Hematopoietic multipotent progenitor cell treated with erythropoietin and hydrocortisone succinate and interleukin-3 and kit ligand, for 4 days (in vitro differentiated cells): ENCODE measurements around the gene NKD2.

Experiments used
- DNase-seq: peaks from one replicate; pipeline ENCODE4 v3.0.0-alpha.2; 2015

NKD2 gene

DNA sequence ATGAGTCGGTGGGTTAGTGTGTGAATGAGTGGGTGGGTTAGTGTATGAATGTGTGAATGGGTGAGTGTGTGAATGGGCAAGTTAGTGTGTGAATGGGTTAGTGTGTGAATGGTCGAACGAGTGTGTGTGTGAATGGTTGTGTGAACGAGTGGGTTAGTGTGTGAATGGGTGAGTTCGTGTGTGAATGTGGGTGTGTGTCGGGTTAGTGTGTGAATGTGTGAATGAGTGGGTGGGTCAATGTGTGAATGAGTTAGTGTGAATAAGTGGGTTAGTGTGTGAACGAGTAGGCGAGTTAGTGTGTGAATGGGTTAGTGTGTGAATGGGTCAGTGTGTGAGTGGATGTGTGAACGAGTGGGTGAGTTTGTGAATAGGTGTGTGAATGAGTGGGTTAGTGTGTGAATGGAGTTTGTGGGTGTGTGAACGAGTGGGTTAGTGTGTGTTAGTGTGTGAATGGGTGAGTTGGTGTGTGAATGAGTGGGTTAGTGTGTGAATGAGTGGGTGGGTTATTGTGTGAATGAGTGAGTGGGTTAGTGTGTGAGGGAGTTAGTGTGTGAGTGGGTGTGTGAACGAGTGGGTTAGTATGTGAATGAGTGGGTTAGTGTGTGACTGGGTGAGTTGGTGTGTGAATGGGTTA is 38.8 kb downstream of the NKD2 start:
- DNase-seq, result no peak

GRCh38 chr5:1048162-1048721 is 39.6 kb downstream of the NKD2 start:
- DNase-seq, result no peak

DNA sequence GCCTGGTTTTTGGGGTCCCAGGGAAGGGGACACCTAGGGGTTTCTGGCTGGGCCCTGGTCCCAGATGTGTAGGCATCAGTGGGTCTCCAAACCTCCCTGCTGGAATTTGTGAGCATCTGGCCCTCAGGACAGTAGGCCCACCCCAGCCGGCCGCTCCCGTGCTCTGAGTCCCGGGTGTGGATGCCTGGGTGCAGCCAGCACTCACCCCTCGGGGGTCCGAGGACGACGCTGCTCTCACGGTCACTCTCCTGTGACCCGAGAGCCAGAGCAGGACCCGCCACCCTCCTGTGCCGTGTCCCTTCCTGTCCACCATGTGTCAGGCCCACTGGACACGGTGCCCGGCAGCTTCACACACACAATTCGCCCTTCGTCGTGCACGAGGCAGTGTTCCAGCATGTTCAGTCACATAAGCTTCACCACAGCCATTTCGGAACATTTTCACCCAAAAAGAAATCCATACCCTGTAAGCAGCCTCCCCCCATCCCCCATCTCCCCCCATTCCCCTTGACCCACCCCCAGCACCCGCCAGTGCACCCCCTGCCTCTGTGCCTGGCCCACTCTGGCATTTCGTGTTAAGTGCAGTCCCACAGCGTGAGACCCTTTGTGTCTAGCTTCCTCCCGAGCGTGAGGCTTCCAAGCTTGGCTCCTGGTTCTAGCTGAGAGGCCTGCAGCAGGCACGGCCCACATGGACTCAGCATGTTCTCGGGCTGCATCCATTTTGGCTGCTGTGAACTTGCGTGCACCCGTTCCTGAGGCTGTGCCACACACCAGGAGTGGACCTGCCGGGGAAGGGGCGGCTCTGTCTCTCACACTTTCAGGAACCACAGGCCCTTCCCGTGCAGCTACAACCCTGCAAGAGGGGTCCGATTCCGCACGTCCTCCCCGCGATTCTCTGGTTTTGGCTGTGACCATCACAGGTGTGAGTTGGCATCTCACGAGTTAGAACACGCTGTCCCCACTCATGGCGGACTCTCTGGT is 40.5 kb downstream of the NKD2 start:
- DNase-seq, result no peak

DNA sequence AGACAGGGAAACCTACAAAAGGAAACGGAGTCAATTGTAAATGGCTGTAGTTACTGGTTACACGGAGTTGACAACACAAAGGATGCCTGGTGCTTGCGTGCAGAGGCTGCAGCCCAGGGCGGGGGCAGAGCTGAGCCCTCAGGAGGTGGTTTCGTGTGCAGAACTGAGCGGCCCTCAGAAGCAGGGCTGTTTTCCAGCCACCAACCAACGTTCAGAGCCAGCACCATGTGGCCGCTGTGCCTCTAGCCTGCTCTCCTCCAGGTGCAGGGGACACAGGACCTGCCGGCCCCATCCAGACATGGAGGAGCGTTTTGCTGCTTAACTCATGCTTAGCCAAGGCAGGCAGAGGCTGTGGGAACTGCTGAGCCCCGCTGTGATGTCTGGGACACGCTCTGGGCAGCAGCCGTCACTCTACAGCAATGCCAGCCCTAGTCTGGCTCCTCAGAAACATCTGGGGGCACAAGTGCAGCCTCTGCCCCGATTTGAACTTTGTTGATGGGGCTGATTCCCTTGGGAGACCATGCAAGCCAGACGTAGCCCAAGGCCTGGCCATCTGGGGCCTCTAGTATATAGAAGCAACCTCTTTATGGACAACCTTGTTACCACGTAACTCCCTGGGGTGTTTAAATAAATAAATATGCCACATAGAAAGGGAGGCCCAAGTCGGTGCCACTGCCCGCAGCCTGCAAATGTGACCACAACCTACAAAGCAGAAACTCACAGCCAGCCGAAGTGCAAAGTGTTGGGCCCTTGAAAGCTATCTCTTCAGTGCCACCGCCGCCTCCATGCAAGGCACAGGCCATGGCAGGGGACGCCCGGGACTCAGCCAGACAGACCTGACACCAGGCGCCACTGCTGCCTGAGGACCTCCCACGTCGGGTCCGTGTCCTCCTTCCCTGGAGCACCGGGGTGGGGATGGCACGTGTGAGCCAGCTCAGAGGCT is 42.1 kb downstream of the NKD2 start:
- no peak for DNase-seq

GRCh38 chr5:1051366-1051720 is 42.7 kb downstream of the NKD2 start:
- no peak for DNase-seq

DNA sequence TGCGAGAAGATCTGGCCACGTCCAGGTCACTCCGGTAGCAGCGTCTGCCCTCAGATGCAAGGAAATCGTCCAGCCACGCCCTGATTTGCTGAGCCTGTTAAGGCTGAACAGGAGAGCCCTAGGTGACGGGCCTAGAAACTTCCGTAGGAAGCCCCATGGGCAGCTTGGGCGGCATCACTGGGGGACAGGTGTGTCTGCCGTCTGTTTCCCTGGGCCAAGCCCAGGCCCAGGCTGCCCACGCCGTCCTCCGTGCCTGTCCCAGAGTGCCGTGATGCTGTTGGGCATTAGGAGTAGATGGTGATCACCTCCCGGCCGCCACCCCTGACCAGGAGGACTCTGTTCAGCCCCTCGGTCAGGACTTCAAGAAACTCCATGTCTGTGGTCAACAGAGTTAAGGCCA is 43.5 kb downstream of the NKD2 start:
- no peak for DNase-seq

- DNase-seq, result peak; percentile 38
These were observed 44.2 kb downstream of the NKD2 start for GRCh38 chr5:1052641-1053390.

DNA sequence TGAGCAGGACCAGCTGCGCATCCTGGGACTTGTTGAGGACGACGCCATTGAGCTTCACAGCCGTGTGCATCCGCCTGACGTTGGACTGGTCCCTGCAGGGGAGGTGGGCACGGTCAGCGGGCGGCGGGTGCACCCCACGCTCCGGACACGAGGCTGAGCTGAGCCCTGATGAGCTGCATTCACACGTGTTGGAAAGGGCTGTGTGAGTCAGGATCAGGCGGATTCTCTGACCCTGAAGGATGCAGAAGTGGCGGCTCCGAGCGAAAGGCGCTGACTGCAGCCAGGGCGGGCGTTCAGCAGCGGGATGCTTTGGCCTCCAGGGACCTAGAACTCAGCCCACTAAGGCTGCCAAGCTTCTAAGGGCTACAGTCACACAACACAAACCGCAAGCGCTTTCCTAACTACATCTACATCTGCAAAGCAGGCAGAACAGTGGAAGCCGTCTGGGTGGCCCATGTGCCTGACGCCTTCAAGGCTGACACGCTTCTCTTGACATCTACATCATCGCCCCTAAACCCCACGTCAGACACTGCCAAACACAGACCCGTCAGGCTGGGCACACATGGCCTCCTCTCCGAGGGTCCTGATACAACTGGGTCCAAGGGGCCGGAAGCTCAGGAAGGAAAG is 44.9 kb downstream of the NKD2 start:
- DNase-seq, result no peak

GRCh38 chr5:1054018-1054798 is 45.6 kb downstream of the NKD2 start:
- DNase-seq, result no peak

DNA sequence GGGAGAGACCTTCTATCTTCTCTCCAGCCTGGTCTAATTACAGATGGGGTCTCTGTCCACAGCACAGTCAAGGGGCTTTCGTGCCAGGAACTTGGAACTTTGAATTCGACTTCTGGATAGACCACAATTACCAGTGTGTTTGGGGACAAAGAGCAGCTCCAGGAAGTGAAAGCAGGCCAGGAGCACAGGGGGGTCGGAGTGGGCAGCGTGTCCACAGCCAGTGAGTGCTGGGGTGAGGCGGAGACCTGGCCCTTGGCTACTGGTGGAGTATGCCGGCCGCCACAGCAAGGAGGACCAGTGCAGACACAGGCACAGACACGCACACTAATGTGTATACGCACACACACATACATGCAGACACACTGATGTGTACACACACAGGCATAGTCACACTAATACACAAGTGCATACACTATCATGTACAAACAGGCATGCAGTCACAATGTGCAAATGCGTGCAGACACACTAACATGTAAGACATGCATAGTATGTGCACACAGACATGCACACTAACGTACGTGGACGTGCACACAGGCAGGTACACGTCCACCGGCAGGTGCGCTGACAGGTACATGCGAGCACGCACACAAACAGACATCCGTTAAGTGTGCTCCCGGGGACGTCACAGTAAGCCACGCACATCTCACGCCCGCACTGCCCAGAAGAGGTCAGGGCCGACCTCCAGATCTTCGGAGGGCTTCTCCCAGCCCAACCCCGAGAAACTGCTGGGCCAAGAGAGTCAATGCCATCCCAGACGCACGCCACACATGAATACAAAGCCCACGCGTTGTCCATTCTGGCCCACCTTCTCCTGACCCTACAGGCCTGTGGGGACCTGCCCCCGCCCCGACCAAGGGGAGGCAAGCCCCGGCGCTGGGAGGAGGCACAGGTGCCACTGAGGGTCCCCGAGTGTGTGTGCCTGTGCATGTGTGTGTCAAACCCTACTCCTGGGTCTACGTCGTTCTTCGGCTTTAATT is 46.5 kb downstream of the NKD2 start:
- no peak for DNase-seq

GRCh38 chr5:1055896-1056610 is 47.5 kb downstream of the NKD2 start:
- DNase-seq, result no peak

- DNase-seq, result no peak
These were observed 48.2 kb downstream of the NKD2 start for GRCh38 chr5:1056611-1057484.

DNA sequence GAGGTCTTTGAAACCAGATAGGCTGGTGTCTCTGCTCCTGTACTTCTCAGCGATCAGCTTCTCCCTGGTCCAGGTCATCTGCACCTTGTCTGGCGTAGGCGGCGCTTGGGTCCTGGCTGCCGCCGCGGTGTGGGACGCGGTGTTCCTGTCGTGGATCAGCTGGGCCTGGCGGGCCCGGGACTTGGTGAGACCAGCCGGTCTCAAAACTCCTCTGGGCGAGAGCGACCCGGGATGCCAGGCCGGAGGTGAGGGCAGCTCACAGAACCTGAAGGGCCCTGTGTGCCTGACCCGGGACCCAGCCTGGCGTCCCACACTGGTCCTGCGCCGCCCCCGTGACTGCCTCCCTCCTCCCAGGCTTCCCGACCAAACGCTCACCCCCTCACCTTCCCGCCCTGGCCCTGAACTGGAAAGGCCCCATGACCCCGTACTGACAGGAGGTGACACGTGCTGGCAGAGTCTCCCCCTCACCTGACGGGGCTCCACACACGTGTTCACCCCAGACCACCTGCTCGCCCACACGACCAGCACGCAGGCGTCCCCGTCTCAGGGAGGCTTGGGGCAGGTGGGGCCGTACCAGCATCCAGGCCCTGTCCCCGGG is 49.0 kb downstream of the NKD2 start:
- DNase-seq, result no peak

GRCh38 chr5:1058083-1058945 is 49.7 kb downstream of the NKD2 start:
- no peak for DNase-seq

- DNase-seq, result no peak
These were observed 50.6 kb downstream of the NKD2 start for GRCh38 chr5:1058988-1059883.
